H7 (cell line): Measurements from ENCODE around the gene WWOX. TPM values are rescaled to one million over a fixed set of nuclear protein-coding genes. Genes with fewer than 3 reads are reported as not detected.

Experiments
- DNase-seq: peaks from one replicate; pipeline ENCODE4 v3.0.0; 2012
- H3K27me3 ChIP-seq: 2 replicates; pipeline ENCODE4 v1.6.0; 2011; ENCODE audit warnings: mild to moderate bottlenecking, low read length; ENCODE audit not compliant: control insufficient read depth, insufficient read depth
- H3K36me3 ChIP-seq: replicated peaks from 2 replicates; pipeline ENCODE4 v1.5.1; 2011; ENCODE audit warnings: low read length; ENCODE audit not compliant: control insufficient read depth, insufficient read depth
- H3K4me3 ChIP-seq: 2 replicates; pipeline ENCODE4 v1.5.1; 2011; ENCODE audit warnings: low read depth, mild to moderate bottlenecking, control low read depth, low read length, moderate library complexity; ENCODE audit not compliant: insufficient read depth
- total RNA-seq: library from RNA; depleted of rRNA; stranded (reverse); fragments of >200 nt; shearing (Covaris generic); gene quantifications from 2 replicates; pipeline ENCODE4 v1.2.3, GENCODE V29; 2014

Gene WWOX
- total RNA-seq, 1 experiment from 2014 or later: 29.2 TPM

GRCh38 chr16:79079656-79080420, 980.4 kb downstream of the WWOX start:
- H3K36me3 ChIP-seq: no peaks in the 10 kb centered on the region
- H3K27me3 ChIP-seq: no peaks in the 10 kb centered on the region
- DNase-seq: no peak
- H3K4me3 ChIP-seq: no peak overlapping the region

DNA sequence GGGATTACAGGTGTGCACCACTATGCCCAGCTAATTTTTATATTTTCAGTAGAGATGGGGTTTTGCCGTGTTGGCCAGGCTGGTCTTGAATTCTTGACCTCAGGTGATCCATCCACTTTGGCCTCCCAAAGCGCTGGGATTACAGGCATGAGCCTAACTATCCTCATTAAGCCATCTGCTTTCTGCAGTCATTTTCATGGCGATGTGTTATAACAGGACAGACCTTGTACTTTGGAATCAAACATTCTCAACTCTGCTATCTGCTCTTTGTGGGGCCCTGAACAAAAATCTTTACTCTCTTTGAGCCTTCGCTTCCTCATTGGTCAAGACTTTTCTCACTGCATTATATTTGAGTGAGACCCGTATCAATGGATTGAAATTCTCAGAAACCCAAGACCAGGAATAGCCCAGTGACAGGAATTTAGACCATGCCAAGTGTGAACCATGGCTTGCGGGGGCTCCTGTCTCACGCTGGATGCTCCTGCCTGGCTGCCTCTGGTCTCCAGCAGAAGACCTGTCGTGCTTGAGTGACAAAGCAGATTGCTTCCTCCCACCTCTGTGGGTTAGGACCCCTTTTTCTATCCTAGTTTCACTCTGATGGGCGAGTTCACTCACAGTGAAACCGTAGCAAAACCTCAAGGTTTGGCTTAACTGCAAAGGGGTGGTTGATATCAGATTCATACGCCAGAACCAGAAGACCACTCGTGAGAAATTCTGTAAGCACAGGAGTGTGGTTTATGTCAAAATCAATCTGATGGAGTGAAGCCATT, 982.0 kb downstream of the WWOX start:
- H3K4me3 ChIP-seq: no peak overlapping the region
- H3K36me3 ChIP-seq: no peaks in the 10 kb centered on the region
- no peak for DNase-seq
- H3K27me3 ChIP-seq: no peaks in the 10 kb centered on the region

DNA sequence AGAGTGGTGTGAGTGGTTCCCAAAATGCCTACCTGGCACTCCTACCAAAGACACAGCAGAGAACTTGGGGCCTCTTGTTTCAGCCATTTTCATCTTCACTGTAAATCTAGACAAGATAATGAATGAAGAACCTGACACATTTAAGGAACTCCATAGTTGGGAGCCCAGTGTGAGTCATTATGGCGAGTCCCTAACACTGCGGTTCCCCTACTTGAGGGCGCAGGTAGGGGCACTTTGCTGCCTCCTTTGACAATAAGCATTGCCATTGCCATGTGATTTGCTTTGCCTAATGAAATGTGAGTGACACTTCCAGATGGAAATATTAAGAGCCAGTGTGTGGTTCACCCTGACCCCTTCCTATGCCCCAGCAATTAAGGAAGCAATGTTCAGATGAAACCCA, 983.5 kb downstream of the WWOX start:
- DNase-seq: no peak

DNA sequence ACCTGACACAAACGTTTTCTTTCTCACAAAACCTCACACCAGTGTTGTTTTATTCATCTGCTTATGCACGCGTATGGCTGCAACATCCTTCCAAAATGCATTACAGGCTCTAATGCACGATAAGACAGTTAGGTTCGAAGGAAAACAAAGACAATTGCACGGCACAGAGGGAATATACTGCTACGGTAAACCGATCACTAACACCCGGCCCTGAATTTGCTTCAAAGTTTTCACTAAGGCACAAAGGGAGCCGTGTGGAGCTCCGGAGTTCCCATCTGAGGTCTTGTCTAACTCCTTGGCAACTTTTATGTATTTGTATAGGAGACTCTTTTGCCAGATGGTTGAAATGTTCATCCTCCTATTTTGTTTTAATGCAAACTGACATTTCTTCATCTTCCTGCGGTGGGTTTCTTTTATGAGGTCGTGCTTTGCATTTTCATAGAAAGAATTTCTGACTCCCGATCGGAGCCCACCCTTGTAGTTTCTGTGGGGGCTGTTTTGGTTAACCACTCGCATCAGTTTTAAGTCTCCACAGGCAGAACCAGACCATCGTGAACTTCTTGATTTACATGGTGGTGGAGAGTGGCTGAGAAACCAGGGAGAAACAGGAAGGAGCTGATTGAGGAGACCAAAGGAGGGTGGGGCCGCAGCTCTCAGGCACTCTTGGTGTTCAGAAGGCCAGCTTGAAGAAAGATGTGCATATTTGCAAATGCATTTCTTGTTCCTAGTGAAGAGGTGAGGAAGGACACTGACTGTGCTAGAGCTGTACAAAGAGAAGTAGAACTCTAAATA, 984.2 kb downstream of the WWOX start:
- no peaks in the 10 kb centered on the region for H3K27me3 ChIP-seq

More for the DNA sequence above, 983.5 kb downstream of the WWOX start:
- no peak overlapping the region for H3K4me3 ChIP-seq
- H3K36me3 ChIP-seq: no peaks in the 10 kb centered on the region
- no peaks in the 10 kb centered on the region for H3K27me3 ChIP-seq

GRCh38 chr16:79088971-79089370, 989.5 kb downstream of the WWOX start:
- no peak overlapping the region for H3K4me3 ChIP-seq
- no peaks in the 10 kb centered on the region for H3K36me3 ChIP-seq
- DNase-seq: no peak
- H3K27me3 ChIP-seq: no peaks in the 10 kb centered on the region

More for the DNA sequence above, 984.2 kb downstream of the WWOX start:
- Histone ChIP-seq H3K36me3 (no peaks in the 10 kb centered on the region), H3K4me3 (no peak overlapping the region)
- DNase-seq: no peak

DNA sequence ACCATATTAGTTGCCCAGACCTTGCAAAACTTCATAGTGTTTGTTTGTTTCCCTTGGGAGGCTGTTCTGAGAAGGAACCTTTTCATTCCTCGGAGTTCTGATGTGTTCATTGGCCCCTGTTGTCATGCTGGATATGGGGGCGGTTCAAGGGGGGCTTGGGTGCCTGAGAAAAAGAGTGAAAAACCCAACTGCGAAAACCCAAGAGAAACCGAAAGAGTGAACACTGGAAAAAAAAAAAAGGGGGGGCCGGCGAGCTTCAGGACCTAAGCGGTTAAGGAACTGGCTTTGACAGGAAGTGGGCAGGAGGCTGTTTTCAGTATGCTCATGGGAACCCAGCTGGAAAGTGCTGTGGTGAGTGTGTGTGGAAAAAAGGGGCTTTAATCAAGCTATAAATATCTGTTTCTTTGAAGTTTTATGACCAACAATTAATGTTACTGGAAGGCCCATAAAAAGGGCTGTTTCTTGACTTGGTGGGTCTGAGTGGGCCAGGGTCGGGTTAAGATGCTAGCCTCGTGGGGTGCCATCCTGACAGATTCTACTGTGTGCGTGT, 990.4 kb downstream of the WWOX start:
- Histone ChIP-seq H3K4me3 (no peak overlapping the region), H3K36me3 (no peaks in the 10 kb centered on the region), H3K27me3 (no peaks in the 10 kb centered on the region)
- DNase-seq: no peak

GRCh38 chr16:79090966-79091365, 991.5 kb downstream of the WWOX start:
- no peak overlapping the region for H3K4me3 ChIP-seq
- H3K27me3 ChIP-seq: no peaks in the 10 kb centered on the region
- no peak for DNase-seq
- no peaks in the 10 kb centered on the region for H3K36me3 ChIP-seq

DNA sequence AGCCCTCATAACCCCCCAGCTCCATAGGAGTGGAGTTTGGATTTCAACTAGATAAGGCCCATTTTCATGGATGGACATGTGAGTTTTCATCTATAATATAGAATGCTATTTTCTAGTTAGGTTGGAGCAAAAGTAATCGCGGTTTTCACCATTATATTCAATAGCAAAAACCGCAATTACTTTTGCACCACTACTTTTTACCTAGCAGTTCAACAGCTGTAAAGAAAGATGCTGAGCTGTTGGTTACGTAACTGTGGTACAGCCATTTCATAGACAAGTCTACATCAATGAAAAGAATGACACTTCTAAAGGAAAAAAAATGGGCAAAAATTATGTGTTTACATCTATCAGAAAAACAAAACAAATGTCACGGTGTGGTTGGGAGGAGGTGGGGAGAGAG, 993.4 kb downstream of the WWOX start:
- no peaks in the 10 kb centered on the region for H3K27me3 ChIP-seq
- DNase-seq: no peak
- no peaks in the 10 kb centered on the region for H3K36me3 ChIP-seq
- H3K4me3 ChIP-seq: no peak overlapping the region

GRCh38 chr16:79093554-79093967, 994.1 kb downstream of the WWOX start:
- Histone ChIP-seq H3K27me3 (no peaks in the 10 kb centered on the region), H3K36me3 (no peaks in the 10 kb centered on the region), H3K4me3 (no peak overlapping the region)
- DNase-seq: no peak

DNA sequence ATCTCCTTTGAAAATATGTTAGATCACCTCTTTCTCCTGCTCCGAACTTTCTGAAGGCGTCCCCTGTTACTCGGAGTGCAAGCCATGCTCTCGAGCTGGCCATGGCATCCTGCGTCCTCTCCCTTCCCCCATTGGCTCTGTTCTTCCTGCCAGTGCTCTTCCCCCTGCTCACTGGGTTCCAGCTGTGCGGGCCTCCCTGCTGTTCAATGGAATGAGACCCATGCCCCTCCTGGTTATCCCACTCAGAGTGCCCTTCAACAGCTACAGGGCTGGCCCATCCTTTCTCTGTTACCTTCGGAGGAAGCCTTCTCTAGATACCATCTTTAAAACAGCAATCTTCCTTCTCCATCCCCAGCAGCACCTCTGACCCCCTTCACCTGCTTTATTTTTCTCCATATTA, 996.8 kb downstream of the WWOX start:
- H3K36me3 ChIP-seq: no peaks in the 10 kb centered on the region
- H3K27me3 ChIP-seq: no peaks in the 10 kb centered on the region
- no peak overlapping the region for H3K4me3 ChIP-seq
- DNase-seq: no peak

GRCh38 chr16:79097166-79097565, 997.7 kb downstream of the WWOX start:
- Histone ChIP-seq H3K36me3 (no peaks in the 10 kb centered on the region), H3K4me3 (no peak overlapping the region), H3K27me3 (no peaks in the 10 kb centered on the region)
- DNase-seq: no peak

- DNase-seq: no peak
- no peaks in the 10 kb centered on the region for H3K36me3 ChIP-seq
- H3K27me3 ChIP-seq: no peaks in the 10 kb centered on the region
- H3K4me3 ChIP-seq: no peak overlapping the region
These were observed 998.3 kb downstream of the WWOX start for GRCh38 chr16:79097771-79098170.

GRCh38 chr16:79098907-79099306, 999.5 kb downstream of the WWOX start:
- no peak for DNase-seq
- H3K4me3 ChIP-seq: no peak overlapping the region
- H3K36me3 ChIP-seq: no peaks in the 10 kb centered on the region
- no peaks in the 10 kb centered on the region for H3K27me3 ChIP-seq

DNA sequence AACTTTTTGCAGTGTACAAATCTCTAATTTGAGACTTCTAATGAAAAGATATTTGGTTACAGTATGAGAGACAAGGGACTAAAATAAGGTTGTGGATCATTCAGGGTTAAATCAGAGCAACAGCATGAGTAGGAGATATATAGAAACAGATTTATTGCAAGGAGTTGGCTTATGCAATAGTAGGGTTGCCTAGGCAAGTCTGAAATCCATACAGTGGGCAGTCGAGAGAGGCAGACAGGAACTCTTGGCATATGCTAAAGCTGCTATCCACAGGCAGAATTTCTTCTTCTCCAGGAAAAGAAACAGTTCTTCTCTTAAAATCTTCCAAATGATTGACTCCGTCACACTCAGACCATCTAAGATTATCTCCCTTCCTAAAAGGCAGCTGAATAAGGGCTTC, 1000.3 kb downstream of the WWOX start:
- DNase-seq: no peak
- H3K27me3 ChIP-seq: no peaks in the 10 kb centered on the region
- H3K36me3 ChIP-seq: no peaks in the 10 kb centered on the region
- H3K4me3 ChIP-seq: no peak overlapping the region
